NCI-H2227 (cell line): ENCODE results near the gene TMEM150C.
A peak's percentile ranks its signal among the peaks of the same experiment; 100 is the strongest.
"Not testable (repeated sequence)": the region's sequence is repeated elsewhere in the genome, so short reads cannot be mapped to it uniquely, and the experiment has no call there.

Source experiments
- DNase-seq: peaks from one replicate; lab custom pipeline; 2025; ENCODE audit not compliant: unreplicated experiment; lab: John Stamatoyannopoulos, UW

The TMEM150C gene

GRCh38 chr4:82569727-82570126, 7.9 kb upstream of the TMEM150C start:
- no peak for DNase-seq

DNA sequence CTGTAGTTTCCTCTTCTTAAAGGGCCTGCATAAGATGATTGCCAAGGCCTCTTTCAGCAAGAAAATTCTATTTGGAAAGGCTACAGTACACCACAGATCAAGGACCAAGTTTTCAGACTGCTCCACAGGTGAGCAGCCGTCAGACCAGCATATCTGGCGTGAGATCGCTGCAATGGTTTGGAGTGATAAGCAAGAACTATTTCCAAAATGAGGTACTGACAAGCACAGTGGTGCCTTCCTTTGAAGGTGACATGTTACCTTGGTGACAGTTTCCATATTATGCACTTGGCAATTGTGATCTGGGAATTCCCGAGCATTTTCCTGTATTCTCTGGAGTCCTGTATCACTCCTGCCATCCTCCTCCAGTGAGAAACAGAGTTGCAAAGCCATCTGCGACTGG, 7.3 kb upstream of the TMEM150C start:
- DNase-seq: no peak

- no peak for DNase-seq
Observed at GRCh38 chr4:82567444-82567843, 5.7 kb upstream of the TMEM150C start.

DNA sequence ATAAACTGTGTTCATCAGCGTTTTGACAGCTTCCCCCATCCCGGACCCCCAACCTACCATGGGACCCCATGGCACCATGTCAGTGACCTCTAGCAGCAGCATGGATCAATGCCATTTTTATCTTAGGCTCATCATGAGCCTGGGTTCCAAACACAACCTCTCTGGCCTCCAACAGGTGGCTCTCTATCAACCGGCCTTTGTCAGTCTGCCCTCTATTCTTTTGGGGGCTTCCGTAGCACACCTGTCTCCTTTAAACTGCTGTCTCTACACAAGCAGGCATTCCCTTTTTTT, 721 bp upstream of the TMEM150C start:
- DNase-seq: no peak

- peak; percentile 31 for DNase-seq
Observed at GRCh38 chr4:82560853-82561785, 669 bp downstream of the TMEM150C start.

GRCh38 chr4:82559735-82560120, 2.1 kb downstream of the TMEM150C start:
- no peak for DNase-seq

- not testable (repeated sequence) for DNase-seq
Observed at GRCh38 chr4:82559090-82559734, 2.6 kb downstream of the TMEM150C start.

- DNase-seq: no peak
Observed at GRCh38 chr4:82555276-82555675, 6.5 kb downstream of the TMEM150C start.

- DNase-seq: no peak
Observed at GRCh38 chr4:82553020-82553419, 8.8 kb downstream of the TMEM150C start.

- DNase-seq: no peak
Observed at GRCh38 chr4:82551734-82552133, 10.1 kb downstream of the TMEM150C start.

- DNase-seq: not testable (repeated sequence)
Observed at GRCh38 chr4:82547850-82548249, 13.9 kb downstream of the TMEM150C start.

DNA sequence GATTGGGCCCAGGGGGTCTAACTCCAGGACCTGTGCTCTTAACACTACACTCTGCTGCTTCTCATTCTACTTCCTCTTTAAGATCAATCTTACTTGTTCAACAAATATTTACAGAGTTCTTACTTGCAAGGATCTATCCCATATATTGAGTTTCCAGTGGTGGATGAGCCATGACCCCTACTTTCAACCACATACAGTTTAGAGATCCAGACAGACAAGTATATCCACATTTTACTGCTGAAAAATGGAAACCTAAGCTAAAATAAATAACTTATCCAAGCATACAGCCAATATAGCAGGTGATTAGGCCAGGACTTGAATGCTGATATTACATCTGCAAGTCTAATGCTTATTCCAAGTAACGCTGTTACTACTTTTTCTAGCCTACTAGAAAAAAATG, 18.7 kb downstream of the TMEM150C start:
- DNase-seq: no peak

GRCh38 chr4:82542642-82543041, 19.1 kb downstream of the TMEM150C start:
- no peak for DNase-seq

DNA sequence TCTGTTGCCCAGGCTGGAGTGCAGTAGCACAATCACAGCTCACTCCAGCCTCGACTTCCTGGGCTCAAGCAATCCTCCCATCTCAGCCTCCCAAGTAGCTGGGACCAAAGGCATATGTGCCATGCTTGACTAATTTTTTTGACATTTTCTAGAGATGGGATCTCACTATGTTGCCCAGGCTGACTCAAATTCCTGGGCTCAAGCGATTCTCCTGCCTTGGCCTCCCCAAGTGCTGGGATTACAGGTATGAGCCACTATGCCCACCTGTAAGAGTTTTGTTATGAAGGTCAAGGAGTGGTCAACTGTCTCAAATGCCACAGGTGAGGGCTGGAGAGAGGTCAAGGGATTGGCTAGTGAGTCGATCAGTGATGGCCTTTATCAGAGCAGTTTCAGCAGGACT, 32.5 kb downstream of the TMEM150C start:
- no peak for DNase-seq

- DNase-seq: no peak
Observed at GRCh38 chr4:82528868-82529267, 32.9 kb downstream of the TMEM150C start.

GRCh38 chr4:82528074-82528473, 33.7 kb downstream of the TMEM150C start:
- DNase-seq: no peak

GRCh38 chr4:82525307-82525911, 36.4 kb downstream of the TMEM150C start:
- DNase-seq: no peak

DNA sequence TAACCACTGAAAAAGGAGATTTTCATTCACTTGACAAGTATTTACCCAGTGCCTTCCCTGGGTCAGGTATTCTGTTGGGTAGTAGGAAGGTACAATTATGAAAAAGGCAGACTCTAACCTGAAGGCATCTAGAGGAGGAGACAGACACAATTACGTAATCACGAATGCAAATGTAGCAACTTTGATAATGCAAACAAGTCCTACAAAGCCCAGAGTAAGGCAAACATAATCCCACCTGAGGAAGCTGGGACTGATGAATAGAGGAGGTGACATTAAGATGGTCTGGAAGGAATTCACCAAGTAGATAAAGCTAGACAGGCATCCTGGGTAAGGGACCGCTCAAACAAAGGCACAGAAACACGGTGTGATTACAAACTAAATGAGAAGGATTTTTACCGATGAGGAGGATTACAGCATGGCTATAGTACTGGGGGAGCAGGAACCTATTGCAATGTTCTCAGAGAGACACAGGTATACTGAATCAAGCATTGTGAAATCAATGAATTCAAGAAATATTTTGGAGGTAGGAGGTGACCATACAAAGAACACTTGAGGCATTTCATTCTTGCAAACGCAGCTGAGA, 37.1 kb downstream of the TMEM150C start:
- DNase-seq: no peak

- DNase-seq: no peak
Observed at GRCh38 chr4:82523179-82523578, 38.6 kb downstream of the TMEM150C start.

GRCh38 chr4:82522472-82522871, 39.3 kb downstream of the TMEM150C start:
- no peak for DNase-seq

DNA sequence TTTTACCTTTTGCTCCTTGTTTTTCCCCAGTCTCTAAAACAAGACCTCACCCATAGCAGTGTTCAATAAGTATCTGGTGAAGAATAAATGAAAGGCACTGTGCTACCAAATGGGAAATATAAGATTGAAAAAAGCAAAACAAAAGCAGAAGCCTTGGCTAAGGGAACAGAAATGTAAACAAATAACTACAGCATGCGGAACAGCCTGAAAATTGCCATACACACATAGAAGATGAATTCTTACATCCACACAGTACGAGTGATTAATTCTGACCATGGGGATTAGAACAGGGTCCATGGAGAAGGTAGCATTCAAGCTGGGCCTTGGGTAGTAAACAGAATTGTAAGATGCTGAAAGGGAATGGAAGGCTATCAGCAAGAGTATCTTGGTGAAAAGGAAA, 40.5 kb downstream of the TMEM150C start:
- no peak for DNase-seq

- DNase-seq: no peak
Observed at GRCh38 chr4:82519776-82520175, 42.0 kb downstream of the TMEM150C start.
